ENCODE data around the gene ARRB2.

Gene ARRB2

DNA sequence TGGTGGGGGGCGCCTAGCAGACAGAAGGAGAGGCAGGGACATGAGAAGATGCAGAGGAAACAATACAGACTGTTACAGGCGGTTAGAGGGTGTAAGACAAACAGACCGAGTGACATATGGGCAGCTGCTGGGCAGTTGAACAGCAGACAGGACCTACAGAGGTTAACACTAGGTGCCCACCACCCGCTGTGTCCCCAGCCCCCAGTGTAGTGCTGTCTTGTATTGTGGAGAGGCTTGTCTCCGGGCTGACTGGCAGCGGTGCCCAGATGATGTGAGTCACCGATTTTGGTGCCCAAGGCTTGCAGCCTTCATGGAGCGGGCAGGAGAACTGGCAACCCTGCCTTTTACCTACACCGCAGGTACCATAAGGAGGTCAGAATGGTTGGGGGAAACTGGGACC lies 31.7 kb downstream of the ARRB2 start:
- no peaks in the 10 kb centered on the region for H3K9me3 ChIP-seq
- DNase-seq, result no peak
- no peak overlapping the region for H3K4me3 ChIP-seq (ENCODE audit: low read depth, low read length)
- no peaks in the 10 kb centered on the region for H3K4me1 ChIP-seq
- no peaks in the 10 kb centered on the region for H3K36me3 ChIP-seq
- TF ChIP-seq, protein P1, sequence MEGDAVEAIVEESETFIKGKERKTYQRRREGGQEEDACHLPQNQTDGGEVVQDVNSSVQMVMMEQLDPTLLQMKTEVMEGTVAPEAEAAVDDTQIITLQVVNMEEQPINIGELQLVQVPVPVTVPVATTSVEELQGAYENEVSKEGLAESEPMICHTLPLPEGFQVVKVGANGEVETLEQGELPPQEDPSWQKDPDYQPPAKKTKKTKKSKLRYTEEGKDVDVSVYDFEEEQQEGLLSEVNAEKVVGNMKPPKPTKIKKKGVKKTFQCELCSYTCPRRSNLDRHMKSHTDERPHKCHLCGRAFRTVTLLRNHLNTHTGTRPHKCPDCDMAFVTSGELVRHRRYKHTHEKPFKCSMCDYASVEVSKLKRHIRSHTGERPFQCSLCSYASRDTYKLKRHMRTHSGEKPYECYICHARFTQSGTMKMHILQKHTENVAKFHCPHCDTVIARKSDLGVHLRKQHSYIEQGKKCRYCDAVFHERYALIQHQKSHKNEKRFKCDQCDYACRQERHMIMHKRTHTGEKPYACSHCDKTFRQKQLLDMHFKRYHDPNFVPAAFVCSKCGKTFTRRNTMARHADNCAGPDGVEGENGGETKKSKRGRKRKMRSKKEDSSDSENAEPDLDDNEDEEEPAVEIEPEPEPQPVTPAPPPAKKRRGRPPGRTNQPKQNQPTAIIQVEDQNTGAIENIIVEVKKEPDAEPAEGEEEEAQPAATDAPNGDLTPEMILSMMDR (IDR thresholded peaks at IDR 0.05; ENCODE audit: low read depth, low read length), result no peak
- peaks cover 39% of the 10 kb centered on the region for H3K27me3 ChIP-seq

DNA sequence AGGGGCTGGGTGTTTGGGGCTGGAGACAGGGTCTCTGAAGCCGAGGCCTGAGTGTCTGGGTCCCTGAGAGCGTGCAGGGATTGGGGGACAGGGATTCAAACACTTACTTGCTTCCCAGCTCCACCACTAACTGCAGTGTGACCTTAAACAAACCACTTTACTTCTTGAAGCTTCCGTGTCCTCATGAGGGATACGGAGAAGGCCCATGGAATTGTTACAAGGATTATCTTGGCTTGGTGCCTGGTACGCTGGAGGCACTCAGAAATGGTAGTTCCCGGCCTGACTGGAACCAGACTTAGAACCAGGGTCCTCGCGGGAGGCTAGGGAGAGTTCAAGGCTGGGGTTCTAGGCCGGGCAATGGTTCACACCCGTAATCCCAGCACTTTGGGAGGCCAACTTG lies 32.2 kb downstream of the ARRB2 start:
- Histone ChIP-seq H3K4me3 (ENCODE audit: low read depth, low read length) (no peak overlapping the region), H3K9me3 (no peaks in the 10 kb centered on the region), H3K27me3 (peaks cover 40% of the 10 kb centered on the region), H3K4me1 (no peaks in the 10 kb centered on the region), H3K36me3 (no peaks in the 10 kb centered on the region)
- no peak for DNase-seq
- TF ChIP-seq, protein P1 (IDR thresholded peaks at IDR 0.05; ENCODE audit: low read depth, low read length), result no peak

DNA sequence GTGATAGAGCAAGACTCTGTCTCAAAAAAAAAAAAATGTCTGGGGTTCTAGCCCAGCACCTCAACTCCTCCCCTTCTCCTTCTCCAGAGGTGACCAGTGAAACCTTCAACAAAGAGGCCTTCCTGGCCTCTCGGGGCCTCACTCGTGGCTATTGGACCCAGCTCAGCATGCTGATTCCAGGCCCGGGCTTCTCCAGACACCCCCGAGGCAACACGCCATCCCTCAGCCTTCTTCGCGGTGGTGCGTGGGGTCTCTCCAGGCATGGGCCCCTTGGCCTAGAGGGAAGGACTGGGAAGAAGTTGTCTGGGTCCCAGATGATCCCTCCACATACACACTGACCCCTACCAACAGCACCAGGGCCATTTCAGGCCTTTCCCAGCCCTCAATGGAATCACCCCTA lies 32.8 kb downstream of the ARRB2 start:
- no peak for DNase-seq

DNA sequence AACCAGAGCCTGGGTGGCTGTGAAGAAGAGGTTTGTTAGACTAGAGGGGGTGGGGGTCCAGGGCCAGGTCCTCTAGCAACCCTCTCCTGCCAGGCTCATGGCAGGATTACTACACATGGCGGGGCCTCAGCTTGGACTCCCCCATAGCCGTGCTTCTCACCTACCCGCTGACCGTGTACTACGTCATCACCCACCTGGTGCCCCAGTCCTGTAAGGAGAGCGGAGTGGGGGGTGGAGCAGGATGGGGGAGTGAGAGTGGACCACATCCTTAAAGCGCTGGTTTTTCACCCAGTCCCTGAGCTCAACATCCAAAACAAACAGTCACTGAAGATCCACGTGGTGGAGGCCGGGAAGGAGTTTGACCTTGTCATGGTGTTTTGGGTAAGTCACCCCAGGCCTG lies 33.5 kb downstream of the ARRB2 start:
- H3K9me3 ChIP-seq, result no peaks in the 10 kb centered on the region
- no peaks in the 10 kb centered on the region for H3K4me1 ChIP-seq
- no peak for DNase-seq
- H3K27me3 ChIP-seq, result peaks cover 40% of the 10 kb centered on the region
- H3K36me3 ChIP-seq, result no peaks in the 10 kb centered on the region
- H3K4me3 ChIP-seq (ENCODE audit: low read depth, low read length), result no peak overlapping the region
- TF ChIP-seq, protein P1 (IDR thresholded peaks at IDR 0.05; ENCODE audit: low read depth, low read length), result no peak

More for the DNA sequence above, 32.8 kb downstream of the ARRB2 start:
- Histone ChIP-seq H3K9me3 (no peaks in the 10 kb centered on the region), H3K4me3 (ENCODE audit: low read depth, low read length) (no peak overlapping the region), H3K27me3 (peaks cover 40% of the 10 kb centered on the region), H3K4me1 (no peaks in the 10 kb centered on the region), H3K36me3 (no peaks in the 10 kb centered on the region)
- TF ChIP-seq, protein P1 (IDR thresholded peaks at IDR 0.05; ENCODE audit: low read depth, low read length), result no peak

DNA sequence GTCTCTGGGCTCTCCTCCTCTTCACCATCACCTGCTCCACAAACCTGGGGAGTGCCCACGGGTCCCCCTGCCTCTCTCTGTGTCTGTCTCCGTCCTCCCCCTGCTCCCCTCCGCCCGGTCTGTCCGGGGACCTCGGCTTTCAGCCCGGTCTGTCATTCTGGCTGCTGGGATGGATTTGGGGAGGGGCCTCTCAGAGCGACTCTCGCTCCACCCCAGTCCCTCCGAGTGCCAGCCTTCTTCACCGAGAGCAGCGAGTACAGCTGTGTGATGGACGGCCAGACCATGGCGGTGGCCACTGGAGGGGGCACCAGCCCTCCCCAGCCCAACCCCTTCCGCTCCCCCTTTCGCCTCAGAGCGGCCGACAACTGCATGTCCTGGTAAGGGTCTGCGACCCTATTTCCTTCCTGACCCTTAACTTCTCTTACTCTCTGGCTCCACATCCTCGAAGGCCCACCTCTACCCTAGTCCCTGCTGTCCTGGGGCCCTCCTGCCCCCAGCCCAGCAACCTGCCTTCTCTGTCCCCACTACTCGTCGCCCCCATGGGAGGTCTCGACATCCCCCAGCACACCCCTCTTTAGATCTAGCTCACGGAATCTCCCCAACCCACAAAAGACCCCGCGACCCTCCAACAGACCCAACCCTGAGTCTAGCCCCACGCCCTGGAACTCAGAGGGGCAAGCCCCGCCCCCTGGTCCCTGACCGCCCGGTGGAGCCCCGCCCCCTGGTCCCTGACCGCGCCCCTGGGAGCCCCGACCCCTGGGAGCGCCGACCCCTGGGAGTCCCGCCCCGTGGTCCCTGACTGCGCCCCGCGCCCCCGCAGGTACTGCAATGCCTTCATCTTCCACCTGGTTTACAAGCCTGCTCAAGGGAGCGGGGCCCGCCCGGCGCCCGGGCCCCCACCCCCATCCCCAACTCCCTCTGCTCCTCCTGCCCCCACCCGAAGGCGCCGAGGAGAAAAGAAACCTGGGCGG lies 34.9 kb downstream of the ARRB2 start:
- Histone ChIP-seq H3K27me3 (peaks cover 32% of the 10 kb centered on the region), H3K4me3 (ENCODE audit: low read depth, low read length) (no peak overlapping the region), H3K36me3 (no peaks in the 10 kb centered on the region), H3K4me1 (no peaks in the 10 kb centered on the region), H3K9me3 (no peaks in the 10 kb centered on the region)
- DNase-seq, result no peak
- TF ChIP-seq, protein P1 (IDR thresholded peaks at IDR 0.05; ENCODE audit: low read depth, low read length), result no peak

DNA sequence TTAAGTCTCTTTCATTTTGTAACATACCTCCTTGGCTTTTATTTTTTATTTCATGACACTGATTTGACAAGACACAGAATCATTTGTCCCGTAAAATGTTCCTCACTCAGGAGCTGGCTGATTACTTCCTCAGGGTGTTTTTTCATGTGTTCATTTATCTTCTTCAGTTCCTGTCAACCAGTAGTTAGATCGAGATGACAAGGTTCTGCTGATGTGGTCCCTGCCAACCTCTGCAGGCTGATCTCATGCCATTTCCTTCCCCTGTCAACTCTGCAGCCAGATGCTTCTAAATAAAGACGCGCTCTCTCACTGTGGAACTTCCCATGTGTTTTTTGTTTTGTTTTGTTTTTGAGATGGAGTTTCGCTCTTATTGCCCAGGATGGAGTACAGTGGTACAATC lies 37.4 kb downstream of the ARRB2 start:
- TF ChIP-seq, protein P1 (IDR thresholded peaks at IDR 0.05; ENCODE audit: low read depth, low read length), result no peak
- Histone ChIP-seq H3K36me3 (no peaks in the 10 kb centered on the region), H3K4me3 (ENCODE audit: low read depth, low read length) (no peak overlapping the region), H3K27me3 (peaks cover 32% of the 10 kb centered on the region), H3K4me1 (no peaks in the 10 kb centered on the region), H3K9me3 (no peaks in the 10 kb centered on the region)
- DNase-seq, result no peak
